HL-60/S4 treated with retinoic acid at 250 ng/mL for 4 days and 3 days (cell line): ENCODE results near the gene HNRNPA3.
"Not testable (repeated sequence)": the region's sequence is repeated elsewhere in the genome, so short reads cannot be mapped to it uniquely, and the experiment has no call there.

ENCODE experiments used
- in situ Hi-C: fragments of 300-500 bp; cut with MboI; formaldehyde crosslinking; loops from 2 replicates; pipeline ENCODE4 v1.7.0; 2022; ENCODE audit warnings: low sequenced_read_pairs

HNRNPA3 gene

DNA sequence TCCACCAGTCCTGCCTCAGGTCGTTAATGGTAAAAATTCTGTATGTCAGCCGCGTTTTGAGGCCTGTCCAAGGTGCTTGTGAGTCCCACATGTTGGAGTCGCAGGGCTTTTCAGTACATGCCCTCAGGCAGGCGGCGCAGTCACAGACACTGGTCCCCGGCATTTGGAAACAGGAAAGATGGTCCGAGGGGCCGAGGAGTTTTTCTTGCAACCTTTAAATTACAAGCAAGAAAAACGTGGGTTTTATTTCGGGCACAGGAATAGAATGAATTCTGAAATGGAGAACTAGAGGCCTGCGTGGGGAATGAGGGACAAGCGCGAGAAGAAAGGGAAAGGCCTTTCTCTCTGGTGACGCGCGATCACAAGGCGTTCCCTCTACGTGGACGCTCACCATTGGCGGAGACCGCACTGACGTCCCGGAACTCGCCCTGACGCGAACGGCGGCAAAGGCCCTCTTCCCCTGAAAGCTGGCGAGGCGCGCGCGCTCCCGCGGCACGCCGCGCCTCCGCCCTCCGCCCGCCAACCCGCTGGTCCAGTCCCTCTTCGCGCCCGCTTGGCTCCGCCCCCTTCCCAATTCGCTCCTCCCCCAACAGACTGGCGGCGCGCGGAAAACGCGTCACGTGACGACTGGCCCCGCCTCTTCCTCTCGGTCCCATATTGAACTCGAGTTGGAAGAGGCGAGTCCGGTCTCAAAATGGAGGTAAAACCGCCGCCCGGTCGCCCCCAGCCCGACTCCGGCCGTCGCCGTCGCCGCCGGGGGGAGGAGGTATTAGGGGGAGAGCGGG lies at the start of gene HNRNPA3:
Gene HNRNPA3, plus strand, starts transcription at position 689 of the 785 bp plus-strand sequence. Its CDS starts 6 bp downstream, at position 695.
- in situ Hi-C loops: no loop called here

- in situ Hi-C loops: loop anchor here (10.0 kb wide), 1 partner anchor 171 kb away; no protein-coding TSS in a partner anchor
Measured at GRCh38 chr2:177164131-177164530, 48.5 kb upstream of the HNRNPA3 start.

GRCh38 chr2:177164584-177165052 lies 48.0 kb upstream of the HNRNPA3 start:
- in situ Hi-C loops: loop anchor here (10.0 kb wide), 1 partner anchor 170 kb away; no protein-coding TSS in a partner anchor

- in situ Hi-C loops: loop anchor here (10.0 kb wide), 1 partner anchor 170 kb away; no protein-coding TSS in a partner anchor
Measured at GRCh38 chr2:177165061-177165583, 47.5 kb upstream of the HNRNPA3 start.

DNA sequence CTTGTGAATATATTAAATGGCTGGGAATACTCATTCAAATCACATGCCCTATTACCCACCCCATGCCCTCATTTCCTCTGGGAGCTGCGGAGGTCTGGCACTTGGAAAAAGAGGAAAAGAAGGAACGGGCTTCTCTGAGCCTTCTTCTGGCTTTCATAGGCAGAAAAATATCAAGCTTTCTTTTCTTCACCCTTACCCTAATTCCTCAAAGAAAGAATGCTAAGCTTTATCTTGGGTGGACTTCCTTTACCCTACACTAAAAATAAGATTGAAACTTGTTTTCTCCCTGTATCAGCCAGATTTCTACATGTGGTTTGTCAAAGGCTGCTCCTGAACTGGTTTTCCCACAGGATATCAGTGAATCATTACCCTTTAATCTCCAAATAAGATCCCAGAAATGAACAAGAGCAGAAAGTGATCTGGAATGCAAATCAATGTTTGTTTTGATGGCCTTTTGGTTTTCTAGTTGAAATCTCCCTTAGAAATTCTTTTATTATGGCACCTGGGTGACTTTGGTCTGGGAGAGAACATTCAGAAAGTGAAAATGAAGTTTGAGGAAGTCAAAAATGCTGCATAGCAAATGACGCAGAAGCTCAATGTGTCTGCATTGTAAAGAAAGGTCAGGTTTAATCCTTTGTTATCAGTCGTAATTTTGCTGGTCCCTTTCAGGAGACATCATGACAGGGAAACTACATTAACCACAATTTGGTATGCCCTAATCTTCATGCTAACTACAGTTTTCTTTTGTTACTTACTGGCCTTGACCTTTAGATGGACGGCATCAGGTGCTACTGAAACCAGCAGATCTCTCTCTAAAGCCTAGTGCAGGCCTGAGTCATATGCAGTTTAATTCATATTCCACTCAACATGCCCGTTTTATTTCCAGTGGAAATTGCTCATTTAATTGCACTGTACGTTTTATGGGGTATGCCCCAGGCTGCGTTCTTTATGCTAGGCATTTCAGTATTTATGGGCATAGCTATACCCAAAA lies 46.6 kb upstream of the HNRNPA3 start:
- in situ Hi-C loops: loop anchor here (10.0 kb wide), 1 partner anchor 169 kb away; no protein-coding TSS in a partner anchor

DNA sequence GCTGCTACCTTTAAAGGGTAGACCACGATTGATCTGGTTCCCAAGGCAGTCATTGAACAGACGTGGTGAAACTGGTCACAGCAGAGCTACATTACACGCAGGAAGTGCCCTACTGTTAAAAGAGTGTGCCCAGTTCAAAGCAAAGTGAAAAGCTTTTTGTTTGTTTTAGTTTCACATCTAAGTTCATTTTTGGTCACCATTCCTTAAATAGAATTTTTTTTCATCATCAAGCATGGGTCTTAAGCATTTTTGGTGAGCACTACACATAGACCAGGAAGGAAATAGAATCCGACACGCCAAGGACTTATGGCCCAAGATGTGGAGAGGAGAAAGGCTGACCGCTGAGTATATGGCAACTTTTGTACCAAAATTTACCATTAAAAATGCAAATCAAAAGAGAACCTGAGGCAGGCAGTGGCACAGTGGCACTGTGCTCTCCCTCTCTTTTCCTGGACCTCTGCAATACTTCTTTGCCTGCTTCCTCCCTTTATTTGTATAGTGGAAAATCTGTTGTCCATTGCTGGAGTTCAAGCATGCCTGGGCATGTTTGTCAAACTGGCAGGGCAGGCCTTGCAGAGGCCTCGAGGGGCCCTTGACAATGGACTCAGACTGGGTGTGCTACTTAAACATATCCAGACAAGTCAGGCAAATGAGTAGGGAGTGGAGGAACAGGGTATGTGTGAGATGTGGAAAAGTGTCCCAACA lies 42.6 kb upstream of the HNRNPA3 start:
- in situ Hi-C loops: loop anchor here (10.0 kb wide), 1 partner anchor 165 kb away; no protein-coding TSS in a partner anchor

GRCh38 chr2:177171418-177171865 lies 41.2 kb upstream of the HNRNPA3 start:
- in situ Hi-C loops: no loop called here

- in situ Hi-C loops: no loop called here
Measured at GRCh38 chr2:177172034-177172880, 40.3 kb upstream of the HNRNPA3 start.

- in situ Hi-C loops: no loop called here
Measured at GRCh38 chr2:177174486-177174885, 38.1 kb upstream of the HNRNPA3 start.

GRCh38 chr2:177175917-177176668 lies 36.5 kb upstream of the HNRNPA3 start:
- in situ Hi-C loops: no loop called here

DNA sequence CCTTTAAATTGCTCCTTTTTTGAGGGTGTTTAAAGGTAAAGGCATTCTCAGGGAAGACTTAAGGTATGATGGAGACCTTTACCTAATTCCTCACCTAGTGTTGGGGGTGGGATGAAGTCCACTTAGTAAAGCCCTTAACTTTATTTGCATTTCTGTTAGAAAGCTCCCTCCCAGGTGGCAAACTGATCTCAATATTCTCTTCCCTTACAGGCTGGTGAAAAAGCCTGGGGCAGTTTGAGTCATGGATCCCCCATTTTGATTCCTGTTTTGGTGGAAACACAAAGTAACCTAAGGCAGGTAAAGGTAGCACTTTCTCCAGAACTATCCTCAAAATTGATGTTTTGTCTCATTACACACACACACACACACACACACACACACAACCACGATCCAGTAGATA lies 33.8 kb upstream of the HNRNPA3 start:
- in situ Hi-C loops: no loop called here

DNA sequence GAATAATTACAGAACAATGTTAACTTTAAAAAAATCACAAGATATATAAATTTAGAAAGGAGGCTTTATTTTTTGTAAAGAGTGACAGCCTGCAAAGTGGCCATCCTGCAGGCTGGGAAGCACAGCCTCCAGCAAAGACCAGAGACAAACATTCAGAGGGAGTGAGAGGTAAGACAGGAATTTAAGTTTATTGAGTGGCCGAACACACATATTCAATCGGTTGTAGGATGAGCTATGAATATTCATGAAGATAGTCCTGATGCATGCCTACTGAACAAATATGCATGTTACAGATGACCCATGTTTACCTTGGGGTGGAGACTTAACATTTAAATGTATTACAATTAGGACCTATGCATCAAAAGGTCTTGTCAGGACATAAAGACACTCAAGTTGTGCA lies 33.4 kb upstream of the HNRNPA3 start:
- in situ Hi-C loops: no loop called here

DNA sequence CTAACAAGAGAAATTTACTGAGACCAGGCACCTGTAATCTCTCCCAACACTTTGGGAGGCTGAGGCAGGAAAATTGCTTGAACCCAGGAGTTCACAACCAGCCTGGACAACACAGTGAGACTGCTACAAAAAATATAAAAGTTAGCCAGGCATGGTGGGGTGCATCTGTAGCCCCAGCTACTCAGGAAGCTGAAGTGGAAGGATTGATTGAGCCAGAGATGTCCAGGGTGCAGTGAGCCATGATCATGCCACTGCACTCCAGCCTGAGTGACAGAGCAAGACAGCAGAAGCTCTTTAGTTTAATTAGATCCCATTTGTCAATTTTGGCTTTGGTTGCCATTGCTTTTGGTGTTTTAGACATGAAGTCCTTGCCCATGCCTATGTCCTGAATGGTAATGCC lies 32.9 kb upstream of the HNRNPA3 start:
- in situ Hi-C loops: not testable (repeated sequence)

- in situ Hi-C loops: no loop called here
Measured at GRCh38 chr2:177180269-177181000, 32.2 kb upstream of the HNRNPA3 start.

- in situ Hi-C loops: no loop called here
Measured at GRCh38 chr2:177183860-177184259, 28.7 kb upstream of the HNRNPA3 start.

DNA sequence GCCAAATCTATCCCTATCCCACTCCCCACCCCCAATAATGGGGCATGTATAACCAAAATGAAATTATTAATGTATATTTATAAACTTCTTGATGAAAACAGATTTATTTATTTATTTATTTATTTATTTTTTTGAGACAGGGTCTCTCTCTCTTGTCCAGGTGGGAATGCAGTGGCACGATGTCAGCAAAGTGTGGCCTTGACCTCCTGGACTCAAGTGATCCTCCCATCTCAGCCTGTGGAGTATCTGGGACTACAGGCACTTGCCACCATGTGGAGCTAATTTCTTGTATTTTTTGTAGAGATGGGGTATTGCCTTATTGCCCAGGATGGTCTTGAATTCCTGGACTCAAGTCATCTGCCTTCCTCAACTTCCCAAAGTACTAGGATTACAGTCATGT lies 28.0 kb upstream of the HNRNPA3 start:
- in situ Hi-C loops: no loop called here

GRCh38 chr2:177186038-177186437 lies 26.6 kb upstream of the HNRNPA3 start:
- in situ Hi-C loops: not testable (repeated sequence)
